A172 (cell line): ENCODE results near the gene MPPED1. TPM values are rescaled to one million over a fixed set of nuclear protein-coding genes. Genes with fewer than 3 reads are reported as not detected.

ENCODE experiments used
- DNase-seq: peaks from one replicate; pipeline ENCODE4 v3.0.0-alpha.2; 2015; ENCODE audit warnings: low spot score
- total RNA-seq: library from RNA; depleted of rRNA; stranded (reverse); fragments of >200 nt; shearing (Covaris generic); gene quantifications from 2 replicates; pipeline ENCODE4 v1.2.3, GENCODE V29; 2014

MPPED1 gene
- total RNA-seq, 1 experiment from 2014 or later = not detected

DNA sequence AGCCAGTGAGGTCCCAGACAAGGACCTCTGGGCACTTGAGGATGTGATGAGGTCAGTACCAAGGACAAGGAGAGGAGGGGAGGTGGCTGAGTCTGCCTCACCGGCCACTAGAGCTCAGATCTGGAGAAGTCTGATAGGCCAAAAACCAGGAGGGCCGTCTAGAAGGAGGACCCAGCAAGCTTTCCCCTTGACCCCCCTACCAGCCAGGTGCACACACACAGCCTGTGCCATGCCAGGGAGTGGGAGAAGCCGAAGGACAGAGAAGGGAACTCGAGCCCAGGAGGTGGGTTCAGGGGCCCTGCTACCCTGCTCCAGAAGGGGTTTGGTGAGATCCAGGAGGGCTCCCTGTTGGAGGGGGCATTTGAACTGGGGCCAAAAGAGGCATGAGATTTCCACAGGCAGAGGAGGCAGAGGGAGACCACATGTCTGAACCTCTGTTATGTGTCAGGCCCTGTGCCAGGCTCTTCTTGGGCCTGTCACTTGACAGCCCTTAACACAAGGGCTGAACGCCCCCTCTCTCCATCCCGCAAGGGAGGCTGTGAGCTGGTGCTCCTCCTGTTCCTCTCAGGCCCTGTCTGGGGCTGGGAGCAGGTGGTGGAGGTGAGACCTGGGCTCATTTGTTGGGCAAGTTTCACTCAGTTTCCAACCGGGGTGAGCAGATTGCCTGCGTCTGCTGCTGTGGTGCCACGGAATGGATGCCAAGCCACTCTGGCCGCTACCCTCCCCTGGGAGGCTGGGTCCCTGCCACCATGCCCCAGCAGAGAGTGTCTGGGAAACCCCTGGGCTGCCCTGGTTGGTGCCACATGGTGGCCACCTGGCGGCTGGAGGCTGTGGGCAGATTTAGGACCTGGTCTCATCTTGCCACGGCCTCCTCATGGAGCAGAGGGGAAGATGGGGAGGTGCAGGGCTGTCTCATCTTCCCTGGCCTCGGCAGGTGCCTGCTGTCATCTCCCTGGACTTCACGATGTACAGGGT is 65.2 kb downstream of the MPPED1 start:
- no peak for DNase-seq

DNA sequence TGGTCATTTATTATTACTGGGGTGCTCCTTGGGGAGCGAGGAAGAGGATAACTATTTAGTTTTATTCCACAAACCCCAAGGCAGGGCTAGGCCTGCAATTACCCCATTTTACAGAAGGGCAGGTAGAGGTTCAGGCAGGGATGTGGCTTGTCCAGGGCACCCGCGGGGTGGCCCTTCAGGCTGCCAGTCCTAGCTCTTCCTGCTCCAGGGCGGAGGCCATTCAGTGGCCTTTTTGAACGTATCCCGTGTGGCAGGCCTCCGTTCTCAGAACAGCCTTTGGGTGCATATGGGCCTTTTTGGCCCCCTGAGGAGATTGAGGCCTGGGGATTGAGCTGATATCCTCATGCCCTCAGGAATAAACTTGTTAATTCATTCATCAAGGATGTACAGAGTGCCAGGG is 66.2 kb downstream of the MPPED1 start:
- DNase-seq = no peak

DNA sequence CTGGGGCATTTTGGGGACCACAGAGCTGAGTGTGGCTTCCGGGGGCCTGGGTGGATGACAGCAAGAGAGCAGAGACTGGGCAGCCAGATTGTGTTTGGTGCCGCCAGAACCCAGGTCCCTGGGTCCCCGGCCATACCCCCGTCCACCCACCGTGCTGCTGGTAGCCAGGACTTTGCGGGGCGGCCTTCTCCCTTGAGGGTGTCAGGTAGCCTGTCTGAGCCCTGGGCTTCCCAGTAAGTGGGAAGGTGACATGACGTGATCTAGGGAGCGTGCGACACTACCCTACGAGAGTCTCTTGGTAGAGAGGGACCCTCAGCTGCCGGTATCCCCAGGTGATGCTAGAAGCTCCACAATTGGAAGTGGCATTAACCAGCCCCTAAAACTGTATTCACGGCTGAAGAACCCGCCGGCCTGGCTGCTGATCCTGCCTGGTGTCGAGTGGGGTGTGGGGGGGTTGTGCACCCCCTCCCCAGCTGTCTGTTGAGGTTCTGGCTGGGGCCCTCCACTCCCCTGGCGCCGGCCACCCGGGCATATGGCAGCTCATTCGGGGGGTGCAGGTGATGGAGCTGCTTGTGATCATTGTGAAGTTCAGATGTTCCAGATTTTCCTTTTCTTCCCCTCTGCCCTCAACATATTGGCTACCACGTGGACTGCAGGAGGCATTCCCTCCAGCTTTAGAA is 66.9 kb downstream of the MPPED1 start:
- DNase-seq = no peak

DNA sequence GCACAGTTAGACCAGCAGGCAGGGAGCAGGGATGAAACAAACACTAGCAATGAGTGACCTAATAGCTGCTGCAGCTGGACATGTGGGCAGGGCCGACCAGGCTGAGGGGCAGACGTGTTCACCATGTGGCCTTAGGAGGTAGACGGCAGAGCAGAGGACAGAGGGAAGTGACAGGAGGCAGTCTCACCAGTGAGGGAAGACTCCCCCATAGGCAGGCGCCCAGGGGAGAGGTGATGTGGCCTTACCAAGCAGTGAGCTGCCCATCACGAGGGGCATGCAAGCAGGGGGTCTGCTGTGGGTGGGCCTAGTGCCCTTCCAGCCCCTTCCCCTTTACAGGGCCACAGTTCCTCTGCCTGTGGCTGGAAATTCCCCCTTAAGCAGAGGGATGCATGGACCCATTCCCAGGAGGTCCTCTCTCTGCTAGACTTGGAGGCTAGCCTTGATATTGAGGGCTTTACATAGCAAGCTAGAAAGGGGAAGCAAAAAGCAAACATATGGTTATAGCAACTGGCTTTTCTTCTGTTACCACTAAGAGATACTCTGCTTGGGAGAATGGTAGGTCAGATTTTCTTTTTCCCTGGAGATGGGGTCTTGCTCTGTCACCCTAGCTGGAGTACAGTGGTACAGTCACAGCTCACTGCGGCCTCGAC is 67.6 kb downstream of the MPPED1 start:
- DNase-seq = no peak

DNA sequence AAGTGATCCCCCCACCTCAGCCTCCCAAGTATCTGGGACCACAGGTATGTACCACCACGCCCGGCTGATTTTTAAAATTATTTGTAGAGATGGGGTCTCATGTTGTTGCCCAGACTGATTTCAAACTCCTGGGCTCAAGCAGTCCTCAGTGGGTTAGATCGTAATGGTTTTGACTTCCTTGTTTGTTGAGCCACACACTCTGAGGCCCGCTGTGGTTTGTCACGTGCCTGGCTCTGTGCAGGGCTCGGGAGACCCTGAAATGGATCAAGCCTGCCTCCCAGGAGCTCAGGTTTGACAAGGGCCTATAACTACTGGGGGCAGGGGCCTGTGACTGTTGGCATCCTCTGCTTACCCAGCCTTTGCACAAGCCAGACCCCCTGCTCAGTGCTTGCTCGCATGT is 68.1 kb downstream of the MPPED1 start:
- no peak for DNase-seq

DNA sequence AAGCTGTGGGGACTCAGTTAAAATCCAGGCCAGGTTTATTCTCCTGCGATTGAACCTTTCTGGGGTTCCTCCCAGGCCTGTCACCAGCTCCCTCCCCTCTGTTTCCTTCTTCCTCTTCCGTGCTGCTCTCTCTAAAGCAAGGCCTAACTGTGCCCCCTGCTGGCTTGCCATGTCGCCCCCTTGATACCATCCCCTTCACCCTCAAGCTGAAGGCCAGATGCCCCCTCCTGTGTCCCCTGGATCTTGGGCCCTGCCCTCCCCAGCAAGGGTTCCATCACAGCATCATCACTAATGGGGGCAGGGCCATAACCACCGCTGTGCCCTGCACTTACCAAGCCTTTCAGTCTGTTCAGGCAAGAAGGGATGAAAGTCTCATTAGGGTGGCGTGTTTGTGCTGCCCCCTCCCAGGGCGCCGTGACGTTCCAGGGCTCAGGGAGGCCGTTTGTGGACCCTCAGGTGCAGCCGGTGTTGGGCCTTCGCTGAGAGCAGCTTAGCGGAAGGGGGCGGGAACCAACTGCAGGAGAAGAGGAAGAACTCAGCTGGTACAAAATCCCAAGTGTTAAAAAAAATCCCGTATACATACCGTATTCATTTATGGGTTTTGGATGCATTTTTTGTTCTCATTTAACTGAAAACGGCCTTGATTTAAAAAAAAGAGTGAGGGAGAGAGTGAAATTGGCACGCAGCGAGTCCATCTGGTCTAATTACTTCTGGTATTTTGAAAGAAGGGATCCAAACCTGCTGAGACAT is 69.9 kb downstream of the MPPED1 start:
- no peak for DNase-seq

DNA sequence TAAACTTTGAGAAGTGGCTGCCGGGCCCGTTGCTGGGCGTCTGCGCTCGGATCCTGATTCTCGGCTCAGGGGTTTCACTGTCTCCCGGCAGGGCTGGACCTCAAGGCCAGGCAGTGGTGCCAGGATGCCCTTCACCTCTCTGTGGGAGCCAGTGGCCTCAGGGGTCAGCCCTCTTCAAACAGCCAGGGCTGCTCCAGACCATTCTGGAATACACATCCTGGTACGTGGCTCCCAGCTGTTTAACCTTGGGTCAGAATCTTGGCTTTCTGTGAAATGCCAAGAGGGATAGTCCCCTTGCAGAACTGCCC is 70.5 kb downstream of the MPPED1 start:
- DNase-seq = no peak

DNA sequence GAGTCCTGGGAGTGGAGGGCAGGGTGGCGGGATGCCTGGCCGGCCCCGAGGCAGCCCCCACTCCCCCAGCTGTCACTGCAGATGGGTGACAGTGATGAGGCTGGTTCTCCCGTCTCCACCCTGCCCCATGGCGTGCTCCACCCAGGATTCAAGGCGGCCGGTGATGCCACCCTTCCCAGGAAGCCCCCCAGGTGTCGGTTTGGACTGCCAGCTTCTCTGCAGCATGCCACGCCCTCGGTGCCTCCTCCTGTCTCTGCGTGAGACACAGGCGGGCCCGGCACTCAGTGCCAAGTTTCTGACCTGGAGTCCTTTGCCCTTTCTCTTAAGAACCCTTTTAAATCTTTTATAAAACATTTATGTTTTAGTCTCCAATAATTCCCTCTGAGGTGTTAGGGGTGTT is 71.5 kb downstream of the MPPED1 start:
- no peak for DNase-seq

DNA sequence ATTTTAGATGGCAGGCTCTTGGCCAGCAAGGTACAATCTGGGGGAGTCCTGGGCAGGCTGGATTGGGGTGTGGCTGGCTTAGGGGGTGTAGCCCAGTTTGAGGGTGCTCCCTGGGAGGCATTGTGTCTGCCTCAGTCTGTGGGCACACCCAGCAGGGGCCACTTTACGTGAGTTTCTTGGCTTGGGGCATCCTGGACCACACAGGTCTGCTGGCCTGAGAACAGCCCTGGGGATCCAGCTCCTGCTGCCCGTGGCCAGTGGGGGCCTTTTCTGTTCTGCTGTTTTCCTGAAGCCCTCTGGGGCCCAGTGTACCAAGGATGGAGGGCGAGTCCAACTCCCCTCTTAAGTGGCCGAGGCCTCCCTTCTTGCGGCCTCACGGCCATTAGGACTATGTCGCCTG is 71.9 kb downstream of the MPPED1 start:
- DNase-seq = no peak

DNA sequence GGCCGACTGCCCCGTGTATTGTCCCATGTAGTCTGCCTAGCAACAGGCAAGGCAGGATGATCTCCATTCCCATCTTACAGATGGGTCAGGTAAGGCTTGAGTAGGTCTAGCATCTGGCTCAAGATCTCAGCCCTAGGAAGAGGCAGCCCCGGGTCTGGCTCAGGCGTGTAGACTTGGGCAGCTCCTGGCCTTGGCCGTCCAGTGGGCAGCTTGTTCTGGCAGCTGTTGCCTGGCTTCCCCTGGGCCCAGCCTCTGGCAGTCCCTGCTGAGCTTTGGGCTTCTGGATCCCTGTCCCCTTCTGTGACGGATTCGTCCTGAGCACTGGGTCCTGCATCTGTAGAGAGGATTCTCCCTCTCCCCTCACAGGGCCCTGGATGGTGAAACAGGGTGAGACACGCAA is 72.4 kb downstream of the MPPED1 start:
- DNase-seq = no peak

DNA sequence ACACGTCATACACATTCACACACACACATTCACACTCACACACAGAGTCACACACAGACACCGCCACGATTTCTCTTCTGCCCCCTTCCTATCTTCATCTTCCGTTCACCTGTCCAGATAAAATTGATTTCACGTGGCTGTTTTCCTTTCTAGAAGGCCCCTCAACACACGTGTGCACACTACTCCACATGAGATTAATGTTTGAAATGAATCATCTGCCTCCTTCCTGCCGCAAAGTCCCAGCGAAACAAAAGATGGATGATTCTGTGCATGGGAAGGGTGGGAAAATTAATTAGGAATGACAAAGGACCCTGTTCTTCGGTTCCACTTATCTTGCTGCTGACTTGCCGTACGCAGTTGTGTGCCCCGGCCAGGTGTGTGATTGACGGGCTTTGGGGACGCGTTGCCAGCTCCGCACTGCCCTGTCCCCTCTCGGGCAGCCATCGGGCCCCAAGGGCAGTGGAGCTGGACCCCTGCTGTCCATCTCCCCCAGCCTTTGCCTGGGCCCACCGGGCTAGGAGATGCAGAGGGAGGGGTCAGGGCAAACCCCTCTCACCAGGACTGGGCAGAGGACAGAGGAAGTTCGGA is 73.8 kb downstream of the MPPED1 start:
- DNase-seq = no peak

DNA sequence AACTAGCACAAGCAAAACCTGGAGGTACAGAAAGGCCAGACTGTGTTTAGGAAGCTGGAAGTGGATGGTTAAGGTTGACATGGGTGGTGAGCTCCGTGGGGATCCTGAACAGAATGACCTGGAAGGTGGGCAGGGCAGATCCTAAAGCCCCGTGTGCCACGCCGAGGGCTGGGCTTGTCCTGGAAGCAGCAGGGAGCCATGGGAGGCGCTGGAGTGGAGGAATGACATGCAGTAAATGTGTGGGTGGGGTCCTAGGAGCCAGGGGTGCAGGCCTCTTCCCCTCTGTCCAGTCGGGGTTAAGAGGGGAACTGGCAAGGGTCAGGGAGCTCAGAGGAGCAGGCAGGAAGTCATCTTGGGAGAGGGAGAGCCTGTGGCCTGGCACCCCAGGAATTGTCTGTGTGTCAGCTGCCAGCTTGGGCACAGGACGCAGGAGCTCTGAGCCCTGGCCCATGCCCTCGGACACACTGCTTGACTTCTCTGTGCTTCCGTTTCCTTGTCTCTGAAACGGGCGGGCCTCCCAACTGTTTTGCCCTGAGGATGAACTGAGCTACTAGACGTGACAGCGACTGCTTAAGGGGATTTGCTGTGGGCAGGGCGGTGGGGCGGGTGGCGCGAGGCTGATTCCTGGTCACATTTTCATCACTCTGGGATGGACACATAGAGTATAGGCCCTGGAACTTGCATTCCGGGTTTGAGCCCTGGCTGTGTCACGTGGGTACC is 75.7 kb downstream of the MPPED1 start:
- DNase-seq = no peak

DNA sequence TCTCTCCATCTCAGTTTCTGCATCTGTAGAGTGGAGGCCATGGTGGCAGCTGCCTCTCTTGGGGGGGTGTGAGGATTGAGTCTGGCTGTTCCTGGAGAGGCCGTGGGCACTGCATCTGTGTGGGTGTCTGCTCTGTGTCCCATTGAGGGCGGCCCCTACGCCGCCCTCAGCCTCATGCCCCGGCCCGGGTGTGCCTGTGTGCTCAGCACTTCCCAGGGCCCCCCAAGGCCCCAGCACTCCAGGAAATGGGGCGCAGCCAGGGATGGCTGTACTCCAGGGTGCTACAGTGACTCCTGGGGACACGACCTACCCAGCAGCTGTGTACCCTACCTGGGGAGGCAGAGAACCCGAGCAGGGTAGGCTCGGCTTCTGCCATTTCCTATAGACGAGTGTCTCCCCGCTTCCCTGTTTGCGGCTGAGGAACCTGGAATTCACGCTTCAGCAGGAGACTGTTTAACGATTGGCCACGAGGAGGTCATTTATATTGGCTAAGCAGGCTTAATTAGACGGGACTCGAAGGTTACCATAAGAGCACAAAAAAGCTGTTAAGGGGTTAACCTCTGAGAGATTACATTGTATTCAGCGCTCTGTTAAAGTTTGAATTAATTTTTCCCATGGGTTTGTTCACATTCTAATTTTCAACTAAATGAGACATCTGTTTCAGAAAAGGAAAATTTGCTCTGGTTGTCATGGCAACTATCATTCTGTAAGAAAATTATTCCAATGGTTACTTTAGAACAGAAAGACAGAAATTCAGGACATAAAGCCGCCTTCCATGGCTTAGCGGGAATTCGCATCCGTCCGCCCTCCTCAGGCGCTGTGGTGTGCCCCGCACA is 76.4 kb downstream of the MPPED1 start:
- DNase-seq = no peak

DNA sequence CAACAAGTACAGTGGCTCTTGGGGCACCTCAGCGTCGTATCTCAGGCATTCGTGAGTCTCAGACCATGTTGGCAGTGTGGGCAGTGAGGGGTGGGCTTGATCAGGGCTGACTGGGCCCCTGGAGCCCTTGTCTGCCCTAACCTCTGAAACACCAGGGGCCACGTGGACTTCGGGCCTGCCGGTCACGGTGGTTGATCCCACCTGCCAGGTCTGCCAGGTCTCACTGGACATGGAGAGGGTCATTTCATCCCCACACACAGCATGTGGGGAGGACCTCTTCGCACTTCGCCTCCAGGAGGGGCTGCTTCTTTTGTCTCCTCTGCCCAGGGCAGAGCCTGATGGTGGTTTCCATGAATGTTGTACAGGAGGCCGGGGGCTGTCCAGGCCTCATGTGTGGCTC is 77.1 kb downstream of the MPPED1 start:
- no peak for DNase-seq

DNA sequence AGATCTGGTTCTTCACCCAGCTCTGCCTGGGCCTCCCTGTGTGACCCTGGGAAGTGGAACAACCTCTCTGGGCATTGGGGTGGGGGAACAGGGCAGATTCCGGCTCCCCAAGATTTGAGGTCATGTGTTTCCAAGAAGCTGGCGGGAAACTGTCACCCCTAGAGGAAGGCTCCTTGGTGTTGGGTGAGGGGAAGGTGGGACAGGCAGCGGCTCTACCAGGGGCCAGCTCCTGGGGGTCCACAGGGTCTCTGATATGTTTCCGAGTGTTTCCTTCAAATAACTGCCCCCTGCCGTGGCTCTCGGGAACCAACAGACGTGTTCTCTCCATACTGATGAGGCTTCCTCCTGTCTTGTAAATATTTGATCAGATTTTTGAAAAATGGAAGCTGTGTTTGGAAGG is 78.5 kb downstream of the MPPED1 start:
- no peak for DNase-seq

DNA sequence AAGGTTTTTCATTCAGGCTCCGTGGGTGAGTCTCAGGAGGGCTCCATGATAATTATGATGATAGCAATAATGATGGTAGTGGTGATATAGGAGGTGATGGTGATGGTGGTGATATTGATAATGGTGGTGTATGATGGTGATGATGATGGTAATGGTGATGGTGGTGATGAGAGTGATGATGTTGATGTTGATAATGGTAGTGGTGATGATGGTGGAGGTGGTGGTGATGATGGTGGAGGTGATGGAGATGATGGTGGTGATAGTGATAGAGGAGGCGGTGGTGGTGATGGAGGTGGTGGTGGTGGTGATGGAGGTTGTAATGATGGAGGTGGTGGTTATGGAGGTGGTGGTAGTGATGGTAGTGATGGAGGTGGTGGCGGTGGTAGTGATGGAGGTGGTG is 79.4 kb downstream of the MPPED1 start:
- DNase-seq = no peak

DNA sequence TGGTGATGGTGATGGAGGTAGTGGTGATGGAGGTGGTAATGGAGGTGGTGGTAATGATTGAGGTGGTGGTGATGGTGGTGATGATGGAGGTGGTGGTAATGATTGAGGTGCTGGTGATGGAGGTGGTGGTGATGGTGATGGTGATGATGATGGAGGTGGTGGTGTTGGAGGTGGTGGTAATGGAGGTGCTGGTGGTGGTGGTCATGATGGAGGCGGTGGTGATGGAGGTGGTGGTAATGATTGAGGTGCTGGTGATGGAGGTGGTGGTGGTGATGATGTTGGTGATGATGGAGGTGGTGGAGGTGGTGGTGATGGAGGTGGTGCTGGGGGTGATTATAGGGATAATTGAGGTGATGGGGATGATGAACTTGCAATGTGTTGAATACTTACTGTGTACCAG is 79.9 kb downstream of the MPPED1 start:
- DNase-seq = no peak

DNA sequence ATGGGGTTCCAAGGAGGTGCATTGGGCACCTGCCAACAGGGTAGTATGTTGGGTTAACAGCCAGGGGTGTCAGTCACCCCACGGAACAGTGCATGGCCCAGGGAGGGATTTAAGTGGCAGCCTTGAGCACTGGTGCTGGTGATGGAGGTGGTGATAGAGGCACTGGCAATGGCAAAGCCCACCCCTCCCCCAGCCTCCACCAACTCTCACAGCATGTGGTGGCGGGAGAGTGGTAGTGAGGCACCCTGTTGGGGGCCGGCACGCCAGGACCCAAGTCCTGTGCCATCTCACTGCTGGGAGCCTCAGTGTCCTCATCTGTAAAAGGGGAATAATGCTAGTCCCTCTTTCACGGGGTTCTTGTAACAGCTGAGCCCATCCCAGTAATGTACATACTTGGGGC is 81.5 kb downstream of the MPPED1 start:
- DNase-seq = no peak

DNA sequence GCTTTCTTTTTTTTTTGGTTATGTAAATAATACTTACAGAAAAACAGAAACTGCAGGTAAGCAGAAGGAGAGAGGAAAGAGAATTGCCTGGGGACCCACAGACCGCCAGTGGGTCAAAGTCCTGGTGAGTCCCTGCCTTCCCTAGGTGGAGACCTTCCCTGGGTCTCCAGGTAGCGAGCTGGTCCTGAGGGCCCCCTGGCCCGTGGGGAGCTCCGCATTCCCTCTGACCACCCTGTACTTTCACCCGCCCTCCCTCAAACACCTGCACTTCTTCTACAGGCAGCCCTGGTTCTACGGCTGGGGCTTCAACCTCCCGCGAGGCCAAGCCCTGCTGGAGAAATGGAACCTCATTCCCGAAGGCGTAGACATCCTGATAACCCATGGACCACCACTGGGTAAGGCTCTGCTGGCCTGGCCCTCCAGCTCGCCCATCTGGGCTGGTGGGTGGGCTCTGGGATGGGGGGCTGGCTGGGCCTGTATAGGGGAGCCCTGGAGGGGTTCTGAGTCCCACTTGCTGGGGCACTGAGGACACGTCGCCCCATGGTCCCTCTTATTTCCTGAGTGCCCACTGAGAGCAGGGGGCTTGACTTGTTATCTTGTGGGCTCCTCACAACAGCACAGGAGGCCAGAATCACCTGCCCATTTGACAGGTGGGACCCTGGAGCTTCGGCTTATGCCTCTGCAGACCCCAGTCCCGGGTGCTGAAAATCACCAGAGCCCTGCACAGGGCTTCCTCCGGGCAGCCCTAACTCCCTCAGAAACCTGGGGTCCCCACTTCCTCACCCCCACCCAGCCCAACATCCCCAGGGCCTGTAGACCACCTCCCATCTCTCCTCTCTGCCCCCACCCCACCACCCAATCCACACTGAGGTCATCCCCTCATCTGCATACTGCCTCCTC is 86.4 kb downstream of the MPPED1 start:
- no peak for DNase-seq
